DOHH2 (cell line): ENCODE measurements around the gene PHC2.

Source experiments
- H3F3A ChIP-seq: fragments of 200-600 bp; sonication (generic), shearing (Covaris generic); 2 replicates; pipeline ENCODE4 v1.6.0; 2016; ENCODE audit warnings: antibody characterized with exemption, mild to moderate bottlenecking; ENCODE audit not compliant: control insufficient read depth, insufficient read depth
- H3K27ac ChIP-seq: fragments of 200-600 bp; sonication (generic); 2 replicates; pipeline ENCODE4 v1.5.1; 2014; ENCODE audit warnings: low read depth, mild to moderate bottlenecking, low read length, moderate library complexity
- H3K27me3 ChIP-seq: fragments of 200-600 bp; sonication (generic); 2 replicates; pipeline ENCODE4 v1.6.1; 2014; ENCODE audit warnings: mild to moderate bottlenecking, low read length, mixed read lengths; ENCODE audit not compliant: control insufficient read depth
- H3K36me3 ChIP-seq: fragments of 200-600 bp; sonication (generic); 2 replicates; pipeline ENCODE4 v1.6.1; 2014; ENCODE audit warnings: mild to moderate bottlenecking, low read length, moderate library complexity, mixed read lengths; ENCODE audit not compliant: control insufficient read depth
- H3K4me1 ChIP-seq: fragments of 200-600 bp; sonication (generic); 2 replicates; pipeline ENCODE4 v1.6.1; 2014; ENCODE audit warnings: mild to moderate bottlenecking, low read length, mixed read lengths; ENCODE audit not compliant: control insufficient read depth
- H3K4me2 ChIP-seq: fragments of 200-600 bp; sonication (generic); 2 replicates; pipeline ENCODE4 v1.6.0; 2014; ENCODE audit warnings: mild to moderate bottlenecking, low read length, moderate library complexity
- H3K4me3 ChIP-seq: fragments of 200-600 bp; sonication (generic); 2 replicates; pipeline ENCODE4 v1.5.1; 2014; ENCODE audit warnings: mild to moderate bottlenecking, low read length, mixed read lengths
- H3K79me2 ChIP-seq: fragments of 200-600 bp; sonication (generic); 2 replicates; pipeline ENCODE4 v1.6.1; 2014; ENCODE audit warnings: mild to moderate bottlenecking, low read length, mixed read lengths; ENCODE audit not compliant: control insufficient read depth
- H3K9me2 ChIP-seq: fragments of 200-600 bp; sonication (generic); replicated peaks from 2 replicates; pipeline ENCODE4 v1.6.1; 2014; ENCODE audit warnings: mild to moderate bottlenecking, low read length, mixed read lengths; ENCODE audit not compliant: control insufficient read depth
- H3K9me3 ChIP-seq: fragments of 200-600 bp; sonication (generic); 2 replicates; pipeline ENCODE4 v1.6.1; 2014; ENCODE audit warnings: antibody characterized with exemption, low read length, mixed read lengths; ENCODE audit not compliant: control insufficient read depth, insufficient read depth
- H4K20me1 ChIP-seq: fragments of 200-600 bp; sonication (generic); 2 replicates; pipeline ENCODE4 v1.6.0; 2014; ENCODE audit warnings: low read depth, mild to moderate bottlenecking, antibody characterized with exemption, low read length, moderate library complexity; ENCODE audit not compliant: control insufficient read depth, insufficient read depth
- EZH2phosphoT487 ChIP-seq: fragments of 200-600 bp; sonication (generic); IDR thresholded peaks from 2 replicates; pipeline ENCODE4 v1.6.1; 2017; ENCODE audit warnings: borderline replicate concordance, mild to moderate bottlenecking, antibody characterized with exemption, low read length, moderate library complexity, mixed read lengths
- TF ChIP-seq, protein P1 (sequence below): fragments of 200-600 bp; sonication (generic); IDR thresholded peaks from one replicate; pipeline ENCODE4 v1.5.1; 2014; ENCODE audit warnings: antibody characterized with exemption, mild to moderate bottlenecking, low read depth, low read length; ENCODE audit not compliant: poor library complexity, severe bottlenecking

PHC2 gene

DNA sequence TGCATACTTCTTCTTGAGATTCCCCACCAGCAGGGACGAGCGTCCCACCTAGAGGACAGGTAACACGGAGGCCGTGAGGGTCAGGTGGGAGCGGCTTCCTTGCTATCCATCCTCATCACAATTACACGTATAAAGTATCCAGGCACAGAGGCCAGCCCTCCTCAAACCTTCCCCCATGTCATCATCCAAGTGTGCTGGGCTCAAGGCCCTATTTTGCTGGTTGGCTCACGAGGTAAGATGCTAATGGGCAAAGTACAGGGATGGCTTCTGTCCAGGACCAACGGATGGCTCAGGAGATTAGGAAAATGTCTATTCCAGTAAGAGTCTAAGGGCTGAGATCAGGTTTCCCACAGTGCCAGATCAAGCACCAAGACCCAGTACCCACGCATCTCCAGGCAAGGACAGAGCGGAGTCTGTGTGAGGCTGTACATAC is 98.5 kb downstream of the PHC2 start:
- H3K27ac ChIP-seq, result no peak overlapping the region
- no peaks in the 10 kb centered on the region for H3F3A ChIP-seq
- H3K79me2 ChIP-seq, result peaks cover 38% of the 10 kb centered on the region
- H3K9me2 ChIP-seq, result no peaks in the 10 kb centered on the region
- peaks cover 76% of the 10 kb centered on the region for H3K36me3 ChIP-seq
- no peaks in the 10 kb centered on the region for H3K27me3 ChIP-seq
- no peak overlapping the region for H3K4me3 ChIP-seq
- no peak overlapping the region for H3K4me2 ChIP-seq
- H3K9me3 ChIP-seq, result no peaks in the 10 kb centered on the region
- TF ChIP-seq, protein P1, sequence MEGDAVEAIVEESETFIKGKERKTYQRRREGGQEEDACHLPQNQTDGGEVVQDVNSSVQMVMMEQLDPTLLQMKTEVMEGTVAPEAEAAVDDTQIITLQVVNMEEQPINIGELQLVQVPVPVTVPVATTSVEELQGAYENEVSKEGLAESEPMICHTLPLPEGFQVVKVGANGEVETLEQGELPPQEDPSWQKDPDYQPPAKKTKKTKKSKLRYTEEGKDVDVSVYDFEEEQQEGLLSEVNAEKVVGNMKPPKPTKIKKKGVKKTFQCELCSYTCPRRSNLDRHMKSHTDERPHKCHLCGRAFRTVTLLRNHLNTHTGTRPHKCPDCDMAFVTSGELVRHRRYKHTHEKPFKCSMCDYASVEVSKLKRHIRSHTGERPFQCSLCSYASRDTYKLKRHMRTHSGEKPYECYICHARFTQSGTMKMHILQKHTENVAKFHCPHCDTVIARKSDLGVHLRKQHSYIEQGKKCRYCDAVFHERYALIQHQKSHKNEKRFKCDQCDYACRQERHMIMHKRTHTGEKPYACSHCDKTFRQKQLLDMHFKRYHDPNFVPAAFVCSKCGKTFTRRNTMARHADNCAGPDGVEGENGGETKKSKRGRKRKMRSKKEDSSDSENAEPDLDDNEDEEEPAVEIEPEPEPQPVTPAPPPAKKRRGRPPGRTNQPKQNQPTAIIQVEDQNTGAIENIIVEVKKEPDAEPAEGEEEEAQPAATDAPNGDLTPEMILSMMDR, result no peak
- no peak for TF ChIP-seq EZH2phosphoT487
- H4K20me1 ChIP-seq, result peaks cover 4% of the 10 kb centered on the region; the same call in 1 of the 2 replicates
- no peaks in the 10 kb centered on the region for H3K4me1 ChIP-seq

DNA sequence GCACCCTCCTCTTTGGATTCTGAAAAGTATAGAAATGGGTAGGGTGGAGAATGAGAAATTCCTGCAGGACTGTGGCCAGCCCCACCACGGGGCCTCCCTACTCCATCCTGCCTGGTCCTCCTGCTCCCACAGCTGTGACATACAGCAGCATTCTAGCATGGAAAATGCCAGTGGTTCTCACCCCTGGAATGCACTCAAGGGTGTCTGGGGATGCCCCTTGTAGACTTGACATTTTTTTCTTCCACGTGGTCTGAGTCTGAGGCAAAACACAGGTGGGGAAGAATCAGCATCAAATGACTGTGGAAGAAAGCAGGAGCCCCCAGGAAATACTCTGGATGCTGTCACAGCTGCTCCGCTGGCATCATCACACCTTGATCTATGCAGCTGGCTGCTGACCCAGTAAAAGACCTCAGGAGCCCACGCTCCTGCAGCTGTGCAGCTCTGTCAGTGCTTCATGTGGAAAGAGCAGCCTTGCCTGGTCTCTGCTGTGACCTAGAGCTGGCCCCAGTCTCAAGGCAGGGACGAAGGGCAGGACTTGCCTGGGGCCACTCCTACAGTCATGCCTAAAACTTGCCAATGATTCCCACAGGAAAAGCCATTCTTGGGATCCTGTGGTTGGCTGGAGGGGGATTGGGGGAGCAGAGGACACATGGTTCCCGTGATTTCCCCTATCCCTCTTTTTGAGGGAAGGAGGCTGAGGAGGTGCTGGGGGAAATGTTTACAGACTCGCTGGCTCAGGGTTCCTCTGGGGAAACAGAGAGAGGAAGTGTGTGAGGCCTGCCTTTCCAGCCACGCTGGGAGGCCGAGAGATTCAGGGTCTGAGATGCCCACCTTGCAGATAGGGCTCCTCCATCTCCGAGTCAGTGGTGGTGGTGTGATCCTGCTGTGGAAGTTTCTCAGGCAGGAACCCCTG is 99.2 kb downstream of the PHC2 start:
- H3K27ac ChIP-seq, result no peak overlapping the region
- H3K79me2 ChIP-seq, result peaks cover 32% of the 10 kb centered on the region
- peaks cover 4% of the 10 kb centered on the region; the same call in 1 of the 2 replicates for H4K20me1 ChIP-seq
- H3K27me3 ChIP-seq, result no peaks in the 10 kb centered on the region
- TF ChIP-seq, protein P1, result no peak
- no peak for TF ChIP-seq EZH2phosphoT487
- H3K4me1 ChIP-seq, result no peaks in the 10 kb centered on the region
- no peaks in the 10 kb centered on the region for H3K9me3 ChIP-seq
- H3K4me2 ChIP-seq, result no peak overlapping the region
- no peak overlapping the region for H3K4me3 ChIP-seq
- H3K36me3 ChIP-seq, result peaks cover 82% of the 10 kb centered on the region
- H3F3A ChIP-seq, result no peaks in the 10 kb centered on the region
- no peaks in the 10 kb centered on the region for H3K9me2 ChIP-seq

DNA sequence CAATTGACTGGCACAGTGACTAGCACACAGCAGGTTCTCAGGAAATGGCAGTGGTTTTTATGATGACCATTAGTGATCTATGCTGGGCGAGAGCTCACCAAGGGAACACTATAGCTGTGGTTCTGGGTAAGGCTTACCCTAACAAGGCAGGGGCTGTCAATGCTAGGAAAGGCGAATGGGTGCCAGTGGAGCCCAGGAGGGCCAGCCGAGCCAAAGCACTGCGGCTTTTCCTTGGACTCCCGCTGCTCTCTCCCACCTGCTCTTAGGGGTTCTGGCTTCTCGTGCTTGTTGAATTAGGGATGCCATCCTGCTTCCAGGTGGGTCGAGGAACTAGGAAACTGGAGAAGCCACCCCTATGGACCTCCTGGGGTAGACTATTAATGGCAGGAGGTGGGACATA is 100.0 kb downstream of the PHC2 start:
- H3K27me3 ChIP-seq, result no peaks in the 10 kb centered on the region
- H3K27ac ChIP-seq, result no peak overlapping the region
- peaks cover 24% of the 10 kb centered on the region for H3K79me2 ChIP-seq
- H3K4me2 ChIP-seq, result no peak overlapping the region
- no peak overlapping the region for H3K4me3 ChIP-seq
- H3K36me3 ChIP-seq, result peaks cover 87% of the 10 kb centered on the region
- no peaks in the 10 kb centered on the region for H3K4me1 ChIP-seq
- peaks cover 4% of the 10 kb centered on the region; the same call in 1 of the 2 replicates for H4K20me1 ChIP-seq
- TF ChIP-seq, protein P1, result no peak
- no peak for TF ChIP-seq EZH2phosphoT487
- H3F3A ChIP-seq, result no peaks in the 10 kb centered on the region
- no peaks in the 10 kb centered on the region for H3K9me2 ChIP-seq
- no peaks in the 10 kb centered on the region for H3K9me3 ChIP-seq
